Epithelial cell of proximal tubule (primary cell): ENCODE measurements around the gene RBP3. TPM values are rescaled to one million over a fixed set of nuclear protein-coding genes. Genes with fewer than 3 reads are reported as not detected.

Experiments
- DNase-seq: peaks from one replicate; pipeline ENCODE4 v3.0.0-alpha.2; 2011; ENCODE audit warnings: low read depth
- H3K4me3 ChIP-seq: 2 replicates; pipeline ENCODE4 v1.5.1; 2011; ENCODE audit warnings: low read depth, mild to moderate bottlenecking, low read length
- total RNA-seq: library from RNA; depleted of rRNA; stranded (reverse); fragments of >200 nt; gene quantifications from 2 replicates; pipeline ENCODE4 v1.2.3, GENCODE V29; 2015
- TF ChIP-seq, protein P1 (sequence below): conservative IDR thresholded peaks from 2 replicates; pipeline ENCODE4 v1.5.1; 2012; ENCODE audit warnings: low read depth, mild to moderate bottlenecking, low read length

Gene RBP3
- total RNA-seq, 1 donor from 2014 or later: not detected

DNA sequence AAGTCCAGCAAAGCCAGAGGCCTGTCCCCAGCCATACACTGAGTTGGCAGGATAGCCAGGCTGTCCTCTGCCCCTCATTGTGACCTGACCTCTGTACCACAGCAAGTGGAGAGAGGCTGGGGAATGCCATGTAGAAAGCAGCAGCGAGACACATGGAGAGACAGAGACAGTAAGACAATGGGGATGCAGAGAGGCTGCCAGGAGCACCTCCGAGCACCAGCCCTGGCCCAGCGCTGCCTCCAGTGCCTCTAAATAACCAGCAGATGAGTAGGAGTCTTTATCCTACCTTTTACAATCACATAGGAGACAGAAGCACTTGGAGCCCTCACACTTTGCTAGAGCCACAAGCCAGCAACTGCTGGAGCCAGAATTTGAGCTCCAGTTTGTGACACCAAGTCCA, 17.8 kb upstream of the RBP3 start:
- TF ChIP-seq, protein P1, sequence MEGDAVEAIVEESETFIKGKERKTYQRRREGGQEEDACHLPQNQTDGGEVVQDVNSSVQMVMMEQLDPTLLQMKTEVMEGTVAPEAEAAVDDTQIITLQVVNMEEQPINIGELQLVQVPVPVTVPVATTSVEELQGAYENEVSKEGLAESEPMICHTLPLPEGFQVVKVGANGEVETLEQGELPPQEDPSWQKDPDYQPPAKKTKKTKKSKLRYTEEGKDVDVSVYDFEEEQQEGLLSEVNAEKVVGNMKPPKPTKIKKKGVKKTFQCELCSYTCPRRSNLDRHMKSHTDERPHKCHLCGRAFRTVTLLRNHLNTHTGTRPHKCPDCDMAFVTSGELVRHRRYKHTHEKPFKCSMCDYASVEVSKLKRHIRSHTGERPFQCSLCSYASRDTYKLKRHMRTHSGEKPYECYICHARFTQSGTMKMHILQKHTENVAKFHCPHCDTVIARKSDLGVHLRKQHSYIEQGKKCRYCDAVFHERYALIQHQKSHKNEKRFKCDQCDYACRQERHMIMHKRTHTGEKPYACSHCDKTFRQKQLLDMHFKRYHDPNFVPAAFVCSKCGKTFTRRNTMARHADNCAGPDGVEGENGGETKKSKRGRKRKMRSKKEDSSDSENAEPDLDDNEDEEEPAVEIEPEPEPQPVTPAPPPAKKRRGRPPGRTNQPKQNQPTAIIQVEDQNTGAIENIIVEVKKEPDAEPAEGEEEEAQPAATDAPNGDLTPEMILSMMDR: no peak
- H3K4me3 ChIP-seq: no peak overlapping the region
- DNase-seq: no peak

DNA sequence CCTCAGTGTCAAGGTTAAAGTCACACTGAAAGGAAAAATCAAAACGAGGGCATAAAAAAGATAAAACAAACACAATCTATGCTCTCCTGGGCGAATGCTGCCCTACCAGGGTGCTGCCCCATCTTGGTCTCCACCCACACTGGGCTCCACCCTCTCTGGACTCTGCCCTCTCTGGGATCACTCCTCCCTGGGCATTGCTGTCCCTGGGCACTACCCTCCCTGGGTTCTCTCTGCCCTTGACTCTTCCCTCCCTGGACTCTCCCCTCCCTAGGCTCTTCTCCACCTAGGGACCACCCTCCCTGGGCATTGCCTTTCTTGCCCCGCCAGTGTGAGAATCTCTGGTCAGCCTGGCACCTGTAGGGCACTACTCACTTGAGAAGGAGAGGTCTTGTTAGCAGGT, 17.4 kb upstream of the RBP3 start:
- no peak for DNase-seq
- TF ChIP-seq, protein P1: no peak
- no peak overlapping the region for H3K4me3 ChIP-seq

DNA sequence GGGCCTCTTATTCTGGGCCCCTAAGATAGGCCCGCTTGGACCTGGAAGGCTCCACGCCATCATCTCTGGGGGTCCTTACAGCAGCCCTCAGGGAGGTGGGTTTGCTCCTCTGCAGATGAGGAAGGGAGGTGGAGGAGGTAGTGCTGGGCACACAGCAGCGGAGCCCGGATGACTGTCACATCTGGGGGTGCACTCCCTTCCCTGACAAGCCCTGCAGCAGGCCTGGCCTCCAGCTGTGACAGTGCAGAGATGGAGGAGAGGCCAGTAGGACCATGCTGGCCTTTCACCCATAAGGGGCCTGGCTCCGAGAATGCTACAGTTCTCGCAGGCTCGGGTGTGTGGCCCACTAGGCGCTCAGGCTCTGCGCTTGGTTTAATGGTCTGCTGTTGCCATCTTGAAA, 16.7 kb upstream of the RBP3 start:
- TF ChIP-seq, protein P1: no peak
- H3K4me3 ChIP-seq: no peak overlapping the region
- no peak for DNase-seq

DNA sequence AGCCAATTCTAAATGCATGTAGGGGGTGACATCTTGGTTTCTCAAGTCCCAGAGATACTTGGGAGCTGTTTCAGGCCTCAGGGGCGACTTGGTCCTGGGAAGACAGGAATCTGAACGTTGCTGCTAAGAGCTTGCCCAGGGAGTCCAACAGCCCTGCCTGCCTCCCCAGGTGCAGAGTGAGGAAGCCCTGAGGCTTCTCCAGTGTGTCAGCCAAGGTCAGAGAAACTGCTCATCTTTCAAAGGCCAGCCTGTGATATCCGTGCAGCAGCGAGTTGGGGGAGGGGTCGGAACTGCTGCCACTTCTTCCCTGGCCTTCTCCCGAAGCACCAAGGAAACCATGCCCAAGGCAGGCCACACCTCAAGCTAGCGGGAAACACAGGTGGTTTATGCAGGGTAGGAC, 16.2 kb upstream of the RBP3 start:
- TF ChIP-seq, protein P1: no peak
- no peak overlapping the region for H3K4me3 ChIP-seq
- no peak for DNase-seq

DNA sequence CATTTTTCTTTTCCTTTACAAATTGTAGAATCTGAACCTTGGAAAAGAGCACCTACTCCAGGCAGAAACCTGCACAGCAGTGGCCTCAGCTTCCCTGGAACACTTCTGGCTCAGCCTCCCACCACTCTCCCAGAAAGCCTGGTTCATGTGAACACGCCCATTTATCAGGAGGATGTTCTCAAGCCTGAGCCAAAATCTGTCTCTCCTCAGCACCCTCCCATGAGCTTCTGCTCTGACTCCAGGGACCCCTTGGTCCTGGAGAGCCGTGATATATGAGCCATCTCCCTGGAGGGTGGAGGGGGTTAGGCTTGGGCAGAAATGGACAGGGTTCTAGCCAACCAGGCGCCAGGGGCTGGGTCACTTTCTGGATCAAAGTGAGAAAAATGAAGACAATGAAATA, 15.8 kb upstream of the RBP3 start:
- DNase-seq: no peak
- no peak overlapping the region for H3K4me3 ChIP-seq
- TF ChIP-seq, protein P1: no peak

DNA sequence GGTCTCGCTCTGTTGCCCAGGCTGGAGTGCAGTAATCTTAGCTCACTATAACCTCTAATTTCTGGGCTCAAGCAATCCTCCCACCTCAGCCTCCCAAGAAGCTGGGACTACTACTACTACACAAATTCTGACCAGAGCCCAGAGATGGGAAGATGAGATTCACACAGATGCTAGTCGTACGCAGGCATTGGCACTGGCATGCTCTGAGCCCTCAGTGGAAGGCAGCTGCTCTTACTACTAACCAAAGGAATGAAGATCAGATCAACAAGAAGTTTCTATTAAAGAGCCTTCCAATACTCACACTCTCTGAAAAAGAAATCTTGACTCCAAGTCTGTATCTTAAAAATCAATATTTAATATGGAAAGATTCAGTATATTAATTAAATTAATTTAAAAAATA, 15.2 kb upstream of the RBP3 start:
- DNase-seq: no peak
- TF ChIP-seq, protein P1: no peak
- no peak overlapping the region for H3K4me3 ChIP-seq

DNA sequence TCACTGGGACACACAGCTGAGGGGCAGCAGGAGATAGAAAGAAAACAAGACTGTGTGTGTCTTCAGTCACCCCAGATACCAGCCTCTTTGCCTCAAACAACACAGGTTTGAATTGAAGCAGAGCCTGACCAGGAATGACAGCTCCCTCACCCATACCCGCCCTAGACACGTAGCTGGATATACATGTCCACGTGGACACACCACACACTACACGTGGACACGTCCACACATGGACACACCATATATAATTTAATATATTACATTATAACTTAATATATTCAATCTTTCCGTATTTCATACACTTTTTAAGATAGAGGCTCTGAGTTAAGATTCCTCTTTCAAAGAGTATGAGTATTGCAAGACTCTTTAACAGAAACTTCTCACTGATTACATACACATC, 14.6 kb upstream of the RBP3 start:
- DNase-seq: no peak
- TF ChIP-seq, protein P1: no peak
- no peak overlapping the region for H3K4me3 ChIP-seq
